SK-N-SH treated with all-trans-retinoic acid at 6 μM for 48 hours (cell line): ENCODE data around the gene MB21D2.

Experiments
- ATAC-seq: fragments of 200-7000 bp; cut with Tn5 transposase; 3 replicates; pipeline ENCODE4 v1.9.1; 2020; ENCODE audit warnings: mild to moderate bottlenecking, moderate library complexity
- BACH2 ChIP-seq: fragments of 250-450 bp; sonication (Bioruptor Pico); IDR thresholded peaks from 2 replicates; pipeline ENCODE4 v1.9.0; 2021; ENCODE audit warnings: mild to moderate bottlenecking, borderline replicate concordance
- CSDC2 ChIP-seq: fragments of 250-450 bp; sonication (Bioruptor Pico); IDR thresholded peaks from 2 replicates; pipeline ENCODE4 v1.5.0; 2020; ENCODE audit warnings: mild to moderate bottlenecking, moderate library complexity
- ESRRG ChIP-seq: fragments of 250-450 bp; sonication (Bioruptor Pico); IDR thresholded peaks from 2 replicates; pipeline ENCODE4 v1.6.1; 2021; ENCODE audit warnings: mild to moderate bottlenecking
- GLIS3 ChIP-seq: fragments of 250-450 bp; sonication (Bioruptor Pico); IDR thresholded peaks from 2 replicates; pipeline ENCODE4 v1.5.0; 2020; ENCODE audit warnings: mild to moderate bottlenecking, moderate library complexity
- ISL1 ChIP-seq: fragments of 250-450 bp; sonication (Bioruptor Pico); IDR thresholded peaks from 2 replicates; pipeline ENCODE4 v2.1.2; 2022; ENCODE audit warnings: mild to moderate bottlenecking, moderate library complexity
- OSR1 ChIP-seq: fragments of 250-450 bp; sonication (Bioruptor Pico); IDR thresholded peaks from 2 replicates; pipeline ENCODE4 v1.8.0; 2022; ENCODE audit warnings: moderate library complexity, mild to moderate bottlenecking, inconsistent platforms
- RARB ChIP-seq: fragments of 250-450 bp; sonication (Bioruptor Pico); IDR thresholded peaks from 2 replicates; pipeline ENCODE4 v1.8.0; 2021; ENCODE audit warnings: mild to moderate bottlenecking, moderate library complexity
- SNAI2 ChIP-seq: fragments of 250-450 bp; sonication (Bioruptor Pico); IDR thresholded peaks from 2 replicates; pipeline ENCODE4 v1.5.0; 2020; ENCODE audit warnings: mild to moderate bottlenecking, moderate library complexity
- TCF4 ChIP-seq: fragments of 250-450 bp; sonication (Bioruptor Pico); IDR thresholded peaks from 2 replicates; pipeline ENCODE4 v1.8.0; 2021; ENCODE audit warnings: mild to moderate bottlenecking, moderate library complexity, borderline replicate concordance
- TOX ChIP-seq: fragments of 250-450 bp; sonication (Bioruptor Pico); IDR thresholded peaks from 2 replicates; pipeline ENCODE4 v1.8.0; 2021; ENCODE audit warnings: mild to moderate bottlenecking, moderate library complexity, borderline replicate concordance
- ZC3H10 ChIP-seq: fragments of 250-450 bp; sonication (Bioruptor Pico); IDR thresholded peaks from 2 replicates; pipeline ENCODE4 v1.5.1; 2021; ENCODE audit warnings: mild to moderate bottlenecking, moderate library complexity
- ZFP3 ChIP-seq: fragments of 250-450 bp; sonication (Bioruptor Pico); IDR thresholded peaks from 2 replicates; pipeline ENCODE4 v1.5.0; 2020; ENCODE audit warnings: mild to moderate bottlenecking, moderate library complexity
- ZFP30 ChIP-seq: fragments of 450-650 bp; formaldehyde crosslinking; IDR thresholded peaks from 2 replicates; pipeline ENCODE4 v1.5.0; 2022; ENCODE audit warnings: mild to moderate bottlenecking, moderate library complexity
- ZNF8 ChIP-seq: fragments of 450-650 bp; formaldehyde crosslinking; IDR thresholded peaks from 2 replicates; pipeline ENCODE4 v1.5.0; 2020; ENCODE audit warnings: mild to moderate bottlenecking, moderate library complexity
- TF ChIP-seq, protein P1 (sequence below): fragments of 250-450 bp; sonication (Bioruptor Pico); IDR thresholded peaks from 2 replicates; pipeline ENCODE4 v1.5.1; 2021; ENCODE audit warnings: mild to moderate bottlenecking, moderate library complexity
- TF ChIP-seq, protein P2 (sequence below): fragments of 250-450 bp; sonication (Bioruptor Pico); IDR thresholded peaks from 2 replicates; pipeline ENCODE4 v1.8.0; 2021; ENCODE audit warnings: low read depth, mild to moderate bottlenecking, moderate library complexity, borderline replicate concordance
- TF ChIP-seq, protein P3 (sequence below): fragments of 250-450 bp; sonication (Bioruptor Pico); IDR thresholded peaks from 2 replicates; pipeline ENCODE4 v1.5.0; 2020; ENCODE audit warnings: mild to moderate bottlenecking, moderate library complexity
- TF ChIP-seq, protein P4 (sequence below): fragments of 250-450 bp; sonication (Bioruptor Pico); IDR thresholded peaks from 2 replicates; pipeline ENCODE4 v1.5.1; 2020; ENCODE audit warnings: low read depth, mild to moderate bottlenecking, moderate library complexity
- TF ChIP-seq, protein P5 (sequence below): fragments of 250-450 bp; sonication (Bioruptor Pico); IDR thresholded peaks from 2 replicates; pipeline ENCODE4 v1.8.0; 2020; ENCODE audit warnings: mild to moderate bottlenecking, moderate library complexity, borderline replicate concordance

MB21D2 gene

DNA sequence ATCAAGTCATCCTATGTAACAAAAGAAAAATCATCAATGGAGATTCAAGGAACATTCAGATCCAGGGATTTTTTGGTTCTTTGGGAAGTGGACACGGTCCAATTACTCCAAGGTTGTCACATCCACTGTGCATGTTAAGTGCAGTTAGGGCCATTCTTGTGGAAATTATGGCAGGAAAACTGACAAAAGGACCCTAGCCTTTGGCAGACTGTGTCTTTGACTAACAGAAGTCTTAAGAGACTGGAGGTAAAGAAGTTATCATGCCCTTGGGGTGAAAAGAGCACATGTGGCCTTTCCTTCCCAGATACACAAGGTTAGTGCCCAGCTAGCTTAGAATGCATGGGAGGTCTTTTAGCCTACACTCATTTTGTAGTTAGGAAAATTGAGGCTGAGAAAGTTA lies 74.9 kb downstream of the MB21D2 start:
- ATAC-seq, result no peak
- TF ChIP-seq, protein P1, sequence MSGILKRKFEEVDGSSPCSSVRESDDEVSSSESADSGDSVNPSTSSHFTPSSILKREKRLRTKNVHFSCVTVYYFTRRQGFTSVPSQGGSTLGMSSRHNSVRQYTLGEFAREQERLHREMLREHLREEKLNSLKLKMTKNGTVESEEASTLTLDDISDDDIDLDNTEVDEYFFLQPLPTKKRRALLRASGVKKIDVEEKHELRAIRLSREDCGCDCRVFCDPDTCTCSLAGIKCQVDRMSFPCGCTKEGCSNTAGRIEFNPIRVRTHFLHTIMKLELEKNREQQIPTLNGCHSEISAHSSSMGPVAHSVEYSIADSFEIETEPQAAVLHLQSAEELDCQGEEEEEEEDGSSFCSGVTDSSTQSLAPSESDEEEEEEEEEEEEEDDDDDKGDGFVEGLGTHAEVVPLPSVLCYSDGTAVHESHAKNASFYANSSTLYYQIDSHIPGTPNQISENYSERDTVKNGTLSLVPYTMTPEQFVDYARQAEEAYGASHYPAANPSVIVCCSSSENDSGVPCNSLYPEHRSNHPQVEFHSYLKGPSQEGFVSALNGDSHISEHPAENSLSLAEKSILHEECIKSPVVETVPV (CRISPR knock-in tag), result no peak
- TF ChIP-seq, protein P2, sequence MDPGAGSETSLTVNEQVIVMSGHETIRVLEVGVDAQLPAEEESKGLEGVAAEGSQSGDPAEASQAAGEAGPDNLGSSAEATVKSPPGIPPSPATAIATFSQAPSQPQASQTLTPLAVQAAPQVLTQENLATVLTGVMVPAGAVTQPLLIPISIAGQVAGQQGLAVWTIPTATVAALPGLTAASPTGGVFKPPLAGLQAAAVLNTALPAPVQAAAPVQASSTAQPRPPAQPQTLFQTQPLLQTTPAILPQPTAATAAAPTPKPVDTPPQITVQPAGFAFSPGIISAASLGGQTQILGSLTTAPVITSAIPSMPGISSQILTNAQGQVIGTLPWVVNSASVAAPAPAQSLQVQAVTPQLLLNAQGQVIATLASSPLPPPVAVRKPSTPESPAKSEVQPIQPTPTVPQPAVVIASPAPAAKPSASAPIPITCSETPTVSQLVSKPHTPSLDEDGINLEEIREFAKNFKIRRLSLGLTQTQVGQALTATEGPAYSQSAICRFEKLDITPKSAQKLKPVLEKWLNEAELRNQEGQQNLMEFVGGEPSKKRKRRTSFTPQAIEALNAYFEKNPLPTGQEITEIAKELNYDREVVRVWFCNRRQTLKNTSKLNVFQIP (CRISPR knock-in tag), result no peak
- TF ChIP-seq ZC3H10 (no peak), CSDC2 (CRISPR knock-in tag) (no peak), ISL1 (CRISPR knock-in tag) (no peak), RARB (CRISPR knock-in tag) (no peak), ZFP30 (no peak)
- TF ChIP-seq, protein P3, sequence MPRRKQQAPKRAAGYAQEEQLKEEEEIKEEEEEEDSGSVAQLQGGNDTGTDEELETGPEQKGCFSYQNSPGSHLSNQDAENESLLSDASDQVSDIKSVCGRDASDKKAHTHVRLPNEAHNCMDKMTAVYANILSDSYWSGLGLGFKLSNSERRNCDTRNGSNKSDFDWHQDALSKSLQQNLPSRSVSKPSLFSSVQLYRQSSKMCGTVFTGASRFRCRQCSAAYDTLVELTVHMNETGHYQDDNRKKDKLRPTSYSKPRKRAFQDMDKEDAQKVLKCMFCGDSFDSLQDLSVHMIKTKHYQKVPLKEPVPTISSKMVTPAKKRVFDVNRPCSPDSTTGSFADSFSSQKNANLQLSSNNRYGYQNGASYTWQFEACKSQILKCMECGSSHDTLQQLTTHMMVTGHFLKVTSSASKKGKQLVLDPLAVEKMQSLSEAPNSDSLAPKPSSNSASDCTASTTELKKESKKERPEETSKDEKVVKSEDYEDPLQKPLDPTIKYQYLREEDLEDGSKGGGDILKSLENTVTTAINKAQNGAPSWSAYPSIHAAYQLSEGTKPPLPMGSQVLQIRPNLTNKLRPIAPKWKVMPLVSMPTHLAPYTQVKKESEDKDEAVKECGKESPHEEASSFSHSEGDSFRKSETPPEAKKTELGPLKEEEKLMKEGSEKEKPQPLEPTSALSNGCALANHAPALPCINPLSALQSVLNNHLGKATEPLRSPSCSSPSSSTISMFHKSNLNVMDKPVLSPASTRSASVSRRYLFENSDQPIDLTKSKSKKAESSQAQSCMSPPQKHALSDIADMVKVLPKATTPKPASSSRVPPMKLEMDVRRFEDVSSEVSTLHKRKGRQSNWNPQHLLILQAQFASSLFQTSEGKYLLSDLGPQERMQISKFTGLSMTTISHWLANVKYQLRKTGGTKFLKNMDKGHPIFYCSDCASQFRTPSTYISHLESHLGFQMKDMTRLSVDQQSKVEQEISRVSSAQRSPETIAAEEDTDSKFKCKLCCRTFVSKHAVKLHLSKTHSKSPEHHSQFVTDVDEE, result no peak

DNA sequence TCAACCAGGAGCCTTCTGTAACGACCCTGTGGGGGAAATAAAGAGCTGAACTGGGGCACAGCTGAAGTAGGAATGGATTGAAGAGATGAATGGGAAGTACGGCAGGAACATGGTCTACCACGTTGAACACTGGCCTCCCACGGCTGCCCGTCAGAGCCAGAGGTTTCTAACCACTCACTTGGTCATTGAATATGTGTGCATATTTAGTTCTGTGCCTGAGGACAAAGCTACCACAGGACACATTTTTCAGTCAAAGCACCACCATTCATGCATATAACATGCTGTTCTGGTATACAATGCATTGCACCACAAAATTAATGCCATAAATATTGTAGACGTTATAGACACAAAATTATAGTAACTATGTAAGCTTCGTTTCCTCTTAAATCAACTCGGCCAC lies 75.5 kb downstream of the MB21D2 start:
- TF ChIP-seq ZNF8 (CRISPR knock-in tag), result no peak
- TF ChIP-seq, protein P3, result no peak
- TF ChIP-seq, protein P4, sequence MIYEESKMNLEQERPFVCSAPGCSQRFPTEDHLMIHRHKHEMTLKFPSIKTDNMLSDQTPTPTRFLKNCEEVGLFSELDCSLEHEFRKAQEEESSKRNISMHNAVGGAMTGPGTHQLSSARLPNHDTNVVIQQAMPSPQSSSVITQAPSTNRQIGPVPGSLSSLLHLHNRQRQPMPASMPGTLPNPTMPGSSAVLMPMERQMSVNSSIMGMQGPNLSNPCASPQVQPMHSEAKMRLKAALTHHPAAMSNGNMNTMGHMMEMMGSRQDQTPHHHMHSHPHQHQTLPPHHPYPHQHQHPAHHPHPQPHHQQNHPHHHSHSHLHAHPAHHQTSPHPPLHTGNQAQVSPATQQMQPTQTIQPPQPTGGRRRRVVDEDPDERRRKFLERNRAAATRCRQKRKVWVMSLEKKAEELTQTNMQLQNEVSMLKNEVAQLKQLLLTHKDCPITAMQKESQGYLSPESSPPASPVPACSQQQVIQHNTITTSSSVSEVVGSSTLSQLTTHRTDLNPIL (CRISPR knock-in tag), result no peak
- no peak for TF ChIP-seq ZC3H10
- no peak for TF ChIP-seq BACH2
- TF ChIP-seq ZFP3 (CRISPR knock-in tag), result no peak
- no peak for TF ChIP-seq TOX (CRISPR knock-in tag)
- no peak for ATAC-seq

DNA sequence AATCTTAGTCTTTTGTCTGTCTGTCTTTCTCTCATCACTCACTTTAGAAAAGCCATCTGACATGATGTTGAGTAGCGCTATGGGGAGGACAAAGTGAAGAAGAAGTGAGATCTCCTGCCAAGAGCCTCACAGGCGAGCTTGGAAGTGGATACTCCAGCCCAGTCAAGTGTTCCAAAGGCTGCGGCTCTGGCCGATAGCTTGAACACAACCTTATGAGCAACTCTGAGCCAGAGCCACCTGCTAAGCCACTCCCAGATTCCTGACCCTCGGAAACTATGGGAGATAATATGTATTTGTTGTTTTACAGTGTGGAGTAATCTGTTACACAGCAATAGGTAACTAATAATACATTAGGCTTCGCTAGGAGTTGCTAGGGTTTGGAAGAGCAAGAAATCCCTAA lies 76.2 kb downstream of the MB21D2 start:
- no peak for TF ChIP-seq ESRRG (CRISPR knock-in tag)
- TF ChIP-seq TOX (CRISPR knock-in tag), result no peak
- TF ChIP-seq RARB (CRISPR knock-in tag), result no peak
- TF ChIP-seq, protein P1 (CRISPR knock-in tag), result no peak
- TF ChIP-seq, protein P2 (CRISPR knock-in tag), result no peak
- TF ChIP-seq GLIS3 (CRISPR knock-in tag), result no peak
- TF ChIP-seq, protein P5, sequence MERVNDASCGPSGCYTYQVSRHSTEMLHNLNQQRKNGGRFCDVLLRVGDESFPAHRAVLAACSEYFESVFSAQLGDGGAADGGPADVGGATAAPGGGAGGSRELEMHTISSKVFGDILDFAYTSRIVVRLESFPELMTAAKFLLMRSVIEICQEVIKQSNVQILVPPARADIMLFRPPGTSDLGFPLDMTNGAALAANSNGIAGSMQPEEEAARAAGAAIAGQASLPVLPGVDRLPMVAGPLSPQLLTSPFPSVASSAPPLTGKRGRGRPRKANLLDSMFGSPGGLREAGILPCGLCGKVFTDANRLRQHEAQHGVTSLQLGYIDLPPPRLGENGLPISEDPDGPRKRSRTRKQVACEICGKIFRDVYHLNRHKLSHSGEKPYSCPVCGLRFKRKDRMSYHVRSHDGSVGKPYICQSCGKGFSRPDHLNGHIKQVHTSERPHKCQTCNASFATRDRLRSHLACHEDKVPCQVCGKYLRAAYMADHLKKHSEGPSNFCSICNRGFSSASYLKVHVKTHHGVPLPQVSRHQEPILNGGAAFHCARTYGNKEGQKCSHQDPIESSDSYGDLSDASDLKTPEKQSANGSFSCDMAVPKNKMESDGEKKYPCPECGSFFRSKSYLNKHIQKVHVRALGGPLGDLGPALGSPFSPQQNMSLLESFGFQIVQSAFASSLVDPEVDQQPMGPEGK (CRISPR knock-in tag), result no peak
- TF ChIP-seq CSDC2 (CRISPR knock-in tag), result no peak
- TF ChIP-seq TCF4 (CRISPR knock-in tag), result no peak
- no peak for TF ChIP-seq ZFP3 (CRISPR knock-in tag)
- TF ChIP-seq ZC3H10, result no peak
- TF ChIP-seq SNAI2 (CRISPR knock-in tag), result no peak
- no peak for TF ChIP-seq OSR1 (CRISPR knock-in tag)
- TF ChIP-seq, protein P4 (CRISPR knock-in tag), result no peak
- no peak for TF ChIP-seq BACH2
- ATAC-seq, result no peak
